ENCODE measurements around the gene RBBP6.
"Not testable (repeated sequence)": the region's sequence is repeated elsewhere in the genome, so short reads cannot be mapped to it uniquely, and the experiment has no call there.

Gene RBBP6

GRCh38 chr16:24539295-24539849, at the start of gene RBBP6:
Gene RBBP6, plus strand, starts transcription at chr16:24539566. Its CDS starts 1,061 bp downstream, at chr16:24540627.
- TF ChIP-seq POLR2A (IDR thresholded peaks at IDR 0.05; ENCODE audit: low read depth, low read length): peak; percentile 82
- FAIRE-seq (peak; percentile 73), DNase-seq (ENCODE audit: insufficient read length, low spot score) (peak; percentile 53)

GRCh38 chr16:24490866-24491265, 48.5 kb upstream of the RBBP6 start:
- DNase-seq (ENCODE audit: insufficient read length, low spot score) (no peak), FAIRE-seq (no peak)
- no peak for TF ChIP-seq POLR2A (IDR thresholded peaks at IDR 0.05; ENCODE audit: low read depth, low read length)

- FAIRE-seq (no peak), DNase-seq (ENCODE audit: insufficient read length, low spot score) (peak; percentile 22)
- no peak for TF ChIP-seq POLR2A (IDR thresholded peaks at IDR 0.05; ENCODE audit: low read depth, low read length)
Observed at GRCh38 chr16:24491731-24492130, 47.6 kb upstream of the RBBP6 start.

GRCh38 chr16:24493821-24494220, 45.5 kb upstream of the RBBP6 start:
- FAIRE-seq (no peak), DNase-seq (ENCODE audit: insufficient read length, low spot score) (peak; percentile 24)
- TF ChIP-seq POLR2A (IDR thresholded peaks at IDR 0.05; ENCODE audit: low read depth, low read length): no peak

- not testable (repeated sequence) for FAIRE-seq; DNase-seq (ENCODE audit: insufficient read length, low spot score)
Observed at GRCh38 chr16:24495207-24495606, 44.2 kb upstream of the RBBP6 start.

- FAIRE-seq: no peak
- TF ChIP-seq POLR2A (IDR thresholded peaks at IDR 0.05; ENCODE audit: low read depth, low read length): no peak
- DNase-seq (ENCODE audit: insufficient read length, low spot score): no peak
Observed at GRCh38 chr16:24497440-24497839, 41.9 kb upstream of the RBBP6 start.

- no peak for TF ChIP-seq POLR2A (IDR thresholded peaks at IDR 0.05; ENCODE audit: low read depth, low read length)
- DNase-seq (ENCODE audit: insufficient read length, low spot score) (peak; percentile 36), FAIRE-seq (no peak)
Observed at GRCh38 chr16:24499193-24499814, 40.1 kb upstream of the RBBP6 start.

- FAIRE-seq (no peak), DNase-seq (ENCODE audit: insufficient read length, low spot score) (peak; percentile 44)
- TF ChIP-seq POLR2A (IDR thresholded peaks at IDR 0.05; ENCODE audit: low read depth, low read length): no peak
Observed at GRCh38 chr16:24504472-24505345, 34.7 kb upstream of the RBBP6 start.

GRCh38 chr16:24505959-24506358, 33.4 kb upstream of the RBBP6 start:
- no peak for TF ChIP-seq POLR2A (IDR thresholded peaks at IDR 0.05; ENCODE audit: low read depth, low read length)
- FAIRE-seq: no peak

GRCh38 chr16:24507959-24508480, 31.3 kb upstream of the RBBP6 start:
- FAIRE-seq: no peak
- no peak for DNase-seq (ENCODE audit: insufficient read length, low spot score)
- TF ChIP-seq POLR2A (IDR thresholded peaks at IDR 0.05; ENCODE audit: low read depth, low read length): no peak

More at GRCh38 chr16:24505959-24506358, 33.4 kb upstream of the RBBP6 start:
- DNase-seq (ENCODE audit: insufficient read length, low spot score): no peak

- DNase-seq (ENCODE audit: insufficient read length, low spot score) (peak; percentile 44), FAIRE-seq (no peak)
- TF ChIP-seq POLR2A (IDR thresholded peaks at IDR 0.05; ENCODE audit: low read depth, low read length): no peak
Observed at GRCh38 chr16:24508614-24509013, 30.8 kb upstream of the RBBP6 start.

GRCh38 chr16:24509536-24509935, 29.8 kb upstream of the RBBP6 start:
- DNase-seq (ENCODE audit: insufficient read length, low spot score): no peak
- no peak for TF ChIP-seq POLR2A (IDR thresholded peaks at IDR 0.05; ENCODE audit: low read depth, low read length)
- FAIRE-seq: no peak

GRCh38 chr16:24511174-24511573, 28.2 kb upstream of the RBBP6 start:
- DNase-seq (ENCODE audit: insufficient read length, low spot score) (no peak), FAIRE-seq (no peak)
- TF ChIP-seq POLR2A (IDR thresholded peaks at IDR 0.05; ENCODE audit: low read depth, low read length): no peak

- DNase-seq (ENCODE audit: insufficient read length, low spot score): no peak
- TF ChIP-seq POLR2A (IDR thresholded peaks at IDR 0.05; ENCODE audit: low read depth, low read length): no peak
- no peak for FAIRE-seq
Observed at GRCh38 chr16:24511792-24512191, 27.6 kb upstream of the RBBP6 start.

Measured in H54 (cell line).